H9 (cell line): ENCODE data around the gene UVSSA. TPM values are rescaled to one million over a fixed set of nuclear protein-coding genes. Genes with fewer than 3 reads are reported as not detected.

Experiments
- DNase-seq: peaks from one replicate; pipeline ENCODE4 v3.0.0-alpha.2; 2017
- H2AFZ ChIP-seq: one replicate; pipeline ENCODE4 v1.6.1; 2013; ENCODE audit warnings: mild to moderate bottlenecking, low read length, control low read depth, moderate library complexity
- H2AK5ac ChIP-seq: 2 replicates; pipeline ENCODE4 v1.6.1; 2013; ENCODE audit warnings: low read length, control low read depth, mixed read lengths; ENCODE audit not compliant: insufficient read length
- H2BK120ac ChIP-seq: one replicate; pipeline ENCODE4 v1.6.1; 2013; ENCODE audit warnings: low read depth, mild to moderate bottlenecking, low read length, control low read depth, inconsistent platforms; ENCODE audit not compliant: poor library complexity, severe bottlenecking
- H2BK12ac ChIP-seq: 2 replicates; pipeline ENCODE4 v1.6.1; 2013; ENCODE audit warnings: low read length, control low read depth, mixed read lengths, low read depth; ENCODE audit not compliant: insufficient read length
- H2BK15ac ChIP-seq: 2 replicates; pipeline ENCODE4 v1.6.1; 2013; ENCODE audit warnings: low read depth, low read length, control low read depth
- H2BK20ac ChIP-seq: one replicate; pipeline ENCODE4 v1.6.1; 2013; ENCODE audit warnings: low read depth, mild to moderate bottlenecking, low read length, control low read depth, inconsistent platforms; ENCODE audit not compliant: poor library complexity, severe bottlenecking
- H2BK5ac ChIP-seq: 2 replicates; pipeline ENCODE4 v1.6.1; 2013; ENCODE audit warnings: low read length, control low read depth, mixed read lengths; ENCODE audit not compliant: insufficient read length
- H3K14ac ChIP-seq: 2 replicates; pipeline ENCODE4 v1.6.1; 2013; ENCODE audit warnings: low read length, control low read depth; ENCODE audit not compliant: insufficient read depth
- H3K18ac ChIP-seq: 2 replicates; pipeline ENCODE4 v1.6.1; 2013; ENCODE audit warnings: low read depth, mild to moderate bottlenecking, mixed read lengths, low read length, control low read depth; ENCODE audit not compliant: insufficient read length
- H3K23ac ChIP-seq: 2 replicates; pipeline ENCODE4 v1.6.1; 2013; ENCODE audit warnings: low read length, control low read depth, mixed read lengths, low read depth; ENCODE audit not compliant: insufficient read length
- H3K23me2 ChIP-seq: 2 replicates; pipeline ENCODE4 v1.6.1; 2013; ENCODE audit warnings: low read depth, mild to moderate bottlenecking, mixed read lengths, low read length, control low read depth; ENCODE audit not compliant: insufficient read length, poor library complexity, severe bottlenecking
- H3K27ac ChIP-seq: 2 replicates; pipeline ENCODE4 v1.5.1; 2013; ENCODE audit warnings: low read length, control low read depth, mixed read lengths, low read depth; ENCODE audit not compliant: insufficient read length
- H3K27me3 ChIP-seq: 2 replicates; pipeline ENCODE4 v1.6.1; 2013; ENCODE audit warnings: low read length, control low read depth, inconsistent platforms; ENCODE audit not compliant: insufficient read depth
- H3K4ac ChIP-seq: 2 replicates; pipeline ENCODE4 v1.6.1; 2013; ENCODE audit warnings: low read depth, mild to moderate bottlenecking, control low read depth, inconsistent platforms, low read length, moderate library complexity
- H3K4me1 ChIP-seq: 2 replicates; pipeline ENCODE4 v1.6.1; 2013; ENCODE audit warnings: low read length, control low read depth, inconsistent platforms; ENCODE audit not compliant: insufficient read depth
- H3K4me2 ChIP-seq: 2 replicates; pipeline ENCODE4 v1.6.1; 2013; ENCODE audit warnings: low read length, control low read depth, mixed read lengths; ENCODE audit not compliant: insufficient read length, insufficient read depth
- H3K56ac ChIP-seq: 2 replicates; pipeline ENCODE4 v1.6.1; 2013; ENCODE audit warnings: low read depth, mild to moderate bottlenecking, mixed read lengths, low read length, control low read depth; ENCODE audit not compliant: insufficient read length
- H3K79me1 ChIP-seq: 2 replicates; pipeline ENCODE4 v1.6.1; 2013; ENCODE audit warnings: low read depth, mild to moderate bottlenecking, moderate library complexity, low read length, control low read depth, inconsistent platforms; ENCODE audit not compliant: insufficient read depth, poor library complexity, severe bottlenecking
- H3K79me2 ChIP-seq: 2 replicates; pipeline ENCODE4 v1.6.1; 2013; ENCODE audit warnings: low read length, control low read depth, inconsistent platforms; ENCODE audit not compliant: insufficient read depth
- H3K9ac ChIP-seq: 2 replicates; pipeline ENCODE4 v1.6.1; 2013; ENCODE audit warnings: low read length, control low read depth, mixed read lengths; ENCODE audit not compliant: insufficient read length; ENCODE audit errors: extremely low read depth
- H3K9me3 ChIP-seq: one replicate; pipeline ENCODE4 v1.6.1; 2013; ENCODE audit warnings: low read depth, low read length, inconsistent platforms; ENCODE audit not compliant: control insufficient read depth
- H3T11ph ChIP-seq: one replicate; pipeline ENCODE4 v1.6.1; 2013; ENCODE audit warnings: mild to moderate bottlenecking, low read length, control low read depth, inconsistent platforms
- H4K20me1 ChIP-seq: one replicate; pipeline ENCODE4 v1.6.1; 2013; ENCODE audit not compliant: control insufficient read depth, insufficient read length, insufficient read depth
- H4K5ac ChIP-seq: 2 replicates; pipeline ENCODE4 v1.6.1; 2013; ENCODE audit warnings: low read depth, mild to moderate bottlenecking, mixed read lengths, low read length, control low read depth; ENCODE audit not compliant: insufficient read length
- H4K8ac ChIP-seq: replicated peaks from 2 replicates; pipeline ENCODE4 v1.6.1; 2013; ENCODE audit warnings: low read length, control low read depth, mixed read lengths, low read depth; ENCODE audit not compliant: insufficient read length
- H4K91ac ChIP-seq: 2 replicates; pipeline ENCODE4 v1.6.1; 2013; ENCODE audit warnings: low read depth, mild to moderate bottlenecking, moderate library complexity, mixed read lengths, low read length, control low read depth; ENCODE audit not compliant: insufficient read length
- H3K27ac Mint-ChIP-seq, 3 experiments: 2 replicates in 2 of 3; 3 replicates in 1 of 3; pipeline ENCODE4 v1.8.0; 2020 to 2021; ENCODE audit warnings: mixed read lengths in 3 of 3, mild to moderate bottlenecking in 1 of 3, moderate library complexity in 1 of 3
- H3K27me3 Mint-ChIP-seq: 2 replicates; pipeline ENCODE4 v1.8.0; 2021; ENCODE audit warnings: low read depth, mild to moderate bottlenecking, moderate library complexity, mixed read lengths
- H3K36me3 Mint-ChIP-seq, 3 experiments: 2 replicates in 2 of 3; 3 replicates in 1 of 3; pipeline ENCODE4 v1.8.0; 2020 to 2021; ENCODE audit warnings: low read depth in 3 of 3, mixed read lengths in 3 of 3; ENCODE audit not compliant: insufficient read depth in 1 of 3
- H3K4me1 Mint-ChIP-seq, 2 experiments: 2 replicates each; pipeline ENCODE4 v1.8.0; 2020; ENCODE audit warnings: mixed read lengths in 2 of 2
- H3K4me3 Mint-ChIP-seq, 2 experiments: 2 replicates in 1 of 2; 3 replicates in 1 of 2; pipeline ENCODE4 v1.8.0; 2020 to 2021; ENCODE audit warnings: mild to moderate bottlenecking in 2 of 2, mixed read lengths in 2 of 2, moderate library complexity in 1 of 2
- H3K9me3 Mint-ChIP-seq, 2 experiments: 2 replicates in 1 of 2; 3 replicates in 1 of 2; pipeline ENCODE4 v1.8.0; 2020; ENCODE audit warnings: mild to moderate bottlenecking in 2 of 2, mixed read lengths in 2 of 2, moderate library complexity in 1 of 2
- WGBS: extraction: QIAGEN DNeasy Blood & Tissue Kit; methylation state at CpG from one replicate; pipeline ENCODE4 v1.1.7; 2013; ENCODE audit warnings: missing lambda C conversion rate, low lambda C conversion rate, mixed read lengths; ENCODE audit not compliant: insufficient read length; ENCODE audit errors: extremely low coverage; 5-methylcytosine and 5-hydroxymethylcytosine counted together
- total RNA-seq: library from RNA; stranded (reverse); gene quantifications from 2 replicates; pipeline ENCODE4 v1.2.1, GENCODE V29; 2021
- TF ChIP-seq, protein P1 (sequence below): fragments of 200-600 bp; sonication (generic); conservative IDR thresholded peaks from 3 replicates; pipeline ENCODE4 v1.8.0; 2021; ENCODE audit warnings: antibody characterized with exemption, mild to moderate bottlenecking

UVSSA gene
- total RNA-seq, 1 experiment from 2014 or later = 15.9 TPM

DNA sequence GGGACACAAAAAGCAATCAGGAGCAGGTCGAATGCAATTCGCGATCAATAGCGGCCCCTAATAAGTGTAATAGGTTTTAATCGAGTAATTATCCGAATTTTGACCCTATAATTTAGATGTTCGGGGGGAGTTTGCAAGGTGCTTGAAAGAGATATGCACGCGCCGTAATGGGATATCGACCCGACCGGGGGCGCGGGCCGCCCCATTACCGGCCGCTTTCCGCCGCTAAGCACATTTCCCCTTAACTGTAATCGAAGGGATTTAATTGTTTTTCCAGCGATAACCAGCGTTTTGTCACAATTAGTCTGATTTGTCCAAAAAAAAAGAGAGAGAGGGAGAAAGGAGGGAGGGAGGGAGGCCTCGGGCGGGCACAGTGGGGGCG, 58.2 kb downstream of the UVSSA start:
- Histone ChIP-seq H2BK12ac (no peak overlapping the region), H2AFZ (no peak overlapping the region), H2BK5ac (no peak overlapping the region), H3K9me3 (no peaks in the 10 kb centered on the region), H3K4me1 (no peaks in the 10 kb centered on the region; the same call in 1 of the 2 replicates), H4K91ac (no peak overlapping the region), H4K5ac (no peak overlapping the region), H2AK5ac (no peak overlapping the region), H2BK20ac (no peak overlapping the region), H3K23me2 (peaks cover 3% of the 10 kb centered on the region), H3K56ac (no peak overlapping the region), H3K79me1 (no peaks in the 10 kb centered on the region), H3K27ac (no peak overlapping the region), H4K20me1 (peaks cover 3% of the 10 kb centered on the region), H3K79me2 (no peaks in the 10 kb centered on the region), H2BK15ac (no peak overlapping the region), H3K27me3 (peaks cover 90% of the 10 kb centered on the region), H3K23ac (no peak overlapping the region), H3T11ph (no peak overlapping the region), H3K4me2 (no peak overlapping the region), H2BK120ac (no peak overlapping the region), H3K14ac (no peak overlapping the region), H3K4ac (no peak overlapping the region), H3K18ac (no peak overlapping the region), H3K9ac (no peak overlapping the region), H4K8ac (no peak overlapping the region)
- TF ChIP-seq, protein P1, sequence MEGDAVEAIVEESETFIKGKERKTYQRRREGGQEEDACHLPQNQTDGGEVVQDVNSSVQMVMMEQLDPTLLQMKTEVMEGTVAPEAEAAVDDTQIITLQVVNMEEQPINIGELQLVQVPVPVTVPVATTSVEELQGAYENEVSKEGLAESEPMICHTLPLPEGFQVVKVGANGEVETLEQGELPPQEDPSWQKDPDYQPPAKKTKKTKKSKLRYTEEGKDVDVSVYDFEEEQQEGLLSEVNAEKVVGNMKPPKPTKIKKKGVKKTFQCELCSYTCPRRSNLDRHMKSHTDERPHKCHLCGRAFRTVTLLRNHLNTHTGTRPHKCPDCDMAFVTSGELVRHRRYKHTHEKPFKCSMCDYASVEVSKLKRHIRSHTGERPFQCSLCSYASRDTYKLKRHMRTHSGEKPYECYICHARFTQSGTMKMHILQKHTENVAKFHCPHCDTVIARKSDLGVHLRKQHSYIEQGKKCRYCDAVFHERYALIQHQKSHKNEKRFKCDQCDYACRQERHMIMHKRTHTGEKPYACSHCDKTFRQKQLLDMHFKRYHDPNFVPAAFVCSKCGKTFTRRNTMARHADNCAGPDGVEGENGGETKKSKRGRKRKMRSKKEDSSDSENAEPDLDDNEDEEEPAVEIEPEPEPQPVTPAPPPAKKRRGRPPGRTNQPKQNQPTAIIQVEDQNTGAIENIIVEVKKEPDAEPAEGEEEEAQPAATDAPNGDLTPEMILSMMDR = no peak
- peak; percentile 23 for DNase-seq
- Mint-ChIP-seq H3K36me3 (peaks cover 0 to 2% (median 0%) of the 10 kb centered on the region in 3 experiments; a peak in 3 of 7 replicates), H3K27ac (no peak overlapping the region), H3K4me3 (peak overlapping the region in 1 of 2 experiments; percentile 57; a peak in 2 of 5 replicates), H3K4me1 (peaks cover 2 to 13% of the 10 kb centered on the region in 2 experiments; a peak in 2 of 4 replicates), H3K27me3 (peaks cover 83% of the 10 kb centered on the region), H3K9me3 (peaks cover 0 to 2% of the 10 kb centered on the region in 2 experiments; a peak in 2 of 5 replicates)
- WGBS = no CpG with 5 or more reads among the region's 26 CpGs
